Endothelial cell of umbilical vein (primary cell): ENCODE results near the gene GNAS. TPM values are rescaled to one million over a fixed set of nuclear protein-coding genes. Genes with fewer than 3 reads are reported as not detected.

Source experiments
- BruUV-seq: library from RNA; stranded (reverse); fragments of 400-500 nt; replicated peaks from 2 replicates; lab custom pipeline; 2021; lab: Mats Ljungman, UMichigan
- CTCF ChIA-PET: fragments of 300-600, 350-600 bp; sonication (Branson Sonifier 250); formaldehyde crosslinking; loops from one replicate; lab custom pipeline; 2021; ENCODE audit warnings: antibody characterized with exemption, inconsistent platforms; lab: Charles Lee
- POLR2A ChIA-PET: fragments of 300-600, 350-600 bp; sonication (Branson Sonifier 250); formaldehyde crosslinking; loops from one replicate; lab custom pipeline; 2021; ENCODE audit warnings: antibody characterized with exemption, inconsistent platforms; lab: Charles Lee
- DNase-seq: peaks from one replicate; pipeline ENCODE4 v3.0.0-alpha.2; 2011; ENCODE audit warnings: low read depth, low spot score
- FAIRE-seq: peaks from 2 replicates; lab custom pipeline; 2011; peaks lifted over from hg19 to GRCh38; lab: Jason Lieb, UNC
- H2AFZ ChIP-seq: 2 replicates; pipeline ENCODE4 v1.6.0; 2012; ENCODE audit warnings: low read depth, low read length, control low read depth, inconsistent platforms
- H3K27ac ChIP-seq: 2 replicates; pipeline ENCODE4 v1.5.1; 2011; ENCODE audit warnings: low read depth, mild to moderate bottlenecking, control low read depth, low read length, moderate library complexity; ENCODE audit not compliant: insufficient read depth
- H3K27me3 ChIP-seq, 2 experiments: 2 replicates each; pipeline versions ENCODE4 v1.6.0 to v1.6.1; 2011; ENCODE audit warnings: low read length in 2 of 2, mixed read lengths in 1 of 2; ENCODE audit not compliant: control insufficient read depth in 2 of 2, insufficient read depth in 2 of 2
- H3K36me3 ChIP-seq, 2 experiments: 2 replicates in 1 of 2; 3 replicates in 1 of 2; pipeline ENCODE4 v1.5.1; 2011; ENCODE audit warnings: low read length in 2 of 2, mild to moderate bottlenecking in 1 of 2, moderate library complexity in 1 of 2; ENCODE audit not compliant: control insufficient read depth in 2 of 2, insufficient read depth in 2 of 2; ENCODE audit errors: extremely low read depth in 1 of 2
- H3K4me1 ChIP-seq: 3 replicates; pipeline ENCODE4 v1.5.1; 2011; ENCODE audit warnings: mild to moderate bottlenecking, low read length; ENCODE audit not compliant: control insufficient read depth, insufficient read depth; ENCODE audit errors: extremely low read depth
- H3K4me2 ChIP-seq: 2 replicates; pipeline ENCODE4 v1.6.1; 2011; ENCODE audit warnings: low read length, control low read depth, mixed read lengths; ENCODE audit not compliant: insufficient read depth
- H3K4me3 ChIP-seq, 3 experiments: fragments of 200-600 bp in 1 of 3; sonication (generic), shearing (Covaris generic) in 1 of 3; replicated peaks in 1 of 3; 2 replicates each; pipeline ENCODE4 v1.5.1; 2011 to 2016; ENCODE audit warnings: control low read depth in 3 of 3, low read length in 3 of 3, mild to moderate bottlenecking in 2 of 3, inconsistent platforms in 1 of 3, low read depth in 1 of 3, moderate library complexity in 1 of 3; ENCODE audit not compliant: insufficient read depth in 1 of 3
- H3K79me2 ChIP-seq: 2 replicates; pipeline ENCODE4 v1.6.0; 2012; ENCODE audit warnings: low read length, inconsistent platforms; ENCODE audit not compliant: control insufficient read depth, insufficient read depth
- H3K9ac ChIP-seq: replicated peaks from 2 replicates; pipeline ENCODE3; 2011; ENCODE audit warnings: low read length, control low read depth; ENCODE audit not compliant: insufficient read depth; ENCODE audit errors: extremely low read depth
- H3K9me1 ChIP-seq: replicated peaks from 3 replicates; pipeline ENCODE4 v1.6.0; 2011; ENCODE audit warnings: mild to moderate bottlenecking, low read length; ENCODE audit not compliant: control insufficient read depth, insufficient read depth; ENCODE audit errors: extremely low read depth
- H3K9me3 ChIP-seq: replicated peaks from 2 replicates; pipeline ENCODE4 v1.5.1; 2012; ENCODE audit warnings: low read length, inconsistent platforms; ENCODE audit not compliant: control insufficient read depth, insufficient read depth
- H4K20me1 ChIP-seq: replicated peaks from 2 replicates; pipeline ENCODE3; 2011; ENCODE audit warnings: mild to moderate bottlenecking, low read length; ENCODE audit not compliant: control insufficient read depth, insufficient read depth; ENCODE audit errors: extremely low read depth
- EZH2 ChIP-seq: IDR thresholded peaks from 2 replicates; pipeline ENCODE4 v1.6.1; 2012; ENCODE audit warnings: borderline replicate concordance, low read depth, mild to moderate bottlenecking, moderate library complexity, low read length, inconsistent platforms; ENCODE audit not compliant: severe bottlenecking
- FOS ChIP-seq: IDR thresholded peaks from 2 replicates; pipeline ENCODE4 v1.6.1; 2011; ENCODE audit warnings: mild to moderate bottlenecking, low read length, moderate library complexity, borderline replicate concordance; ENCODE audit not compliant: insufficient read depth
- GATA2 ChIP-seq: IDR thresholded peaks from 2 replicates; pipeline ENCODE4 v1.7.0; 2011; ENCODE audit warnings: low read depth, mild to moderate bottlenecking, moderate library complexity, mixed read lengths, low read length; ENCODE audit not compliant: insufficient read length, insufficient read depth
- JUN ChIP-seq: IDR thresholded peaks from 2 replicates; pipeline ENCODE4 v1.6.1; 2011; ENCODE audit warnings: borderline replicate concordance, low read depth; ENCODE audit not compliant: insufficient read length, insufficient read depth
- MYC ChIP-seq: IDR thresholded peaks from one replicate; pipeline ENCODE4 v1.6.1; 2011; ENCODE audit warnings: mild to moderate bottlenecking, low read depth, low read length
- POLR2A ChIP-seq: IDR thresholded peaks from 2 replicates; pipeline ENCODE4 v1.6.1; 2012; ENCODE audit warnings: low read depth, mild to moderate bottlenecking, control low read depth, low read length
- POLR2AphosphoS5 ChIP-seq: IDR thresholded peaks from 2 replicates; pipeline ENCODE4 v1.6.1; 2012; ENCODE audit warnings: low read depth, mild to moderate bottlenecking, control low read depth, low read length, moderate library complexity; ENCODE audit not compliant: insufficient read depth
- dilution Hi-C: fragments of 300-500 bp; cut with MboI; formaldehyde crosslinking; loops from one replicate; pipeline ENCODE4 v1.15.0; 2019; ENCODE audit warnings: low sequenced_read_pairs; ENCODE audit not compliant: extremely low pct_ligation_motif_present
- intact Hi-C: fragments of 100-400 bp; cut with micrococcal nuclease; formaldehyde crosslinking; loops from one replicate; pipeline ENCODE4 v1.10.0; 2022
- polyA plus RNA-seq, 4 experiments: library from polyadenylated mRNA; depleted of rRNA in 3 of 4; stranded (reverse) in 3 of 4; unstranded in 1 of 4; fragments of >200 nt; gene quantifications; 2 replicates each; pipeline versions ENCODE4 v1.2.1 to v1.2.3, GENCODE V29; 2011 to 2012; ENCODE audit warnings: missing spikeins in 1 of 4
- total RNA-seq: library from RNA; stranded (reverse); gene quantifications from 2 replicates; pipeline ENCODE4 v1.2.3, GENCODE V29; 2021
- TF ChIP-seq, protein P1 (sequence below), 2 donors: IDR thresholded peaks; 1 replicate in 1 of 2; 2 replicates in 1 of 2; pipeline ENCODE4 v1.5.1; 2011; ENCODE audit warnings: low read length in 2 of 2, mild to moderate bottlenecking in 2 of 2, moderate library complexity in 2 of 2, control low read depth in 1 of 2, inconsistent platforms in 1 of 2, low read depth in 1 of 2; ENCODE audit not compliant: insufficient read depth in 1 of 2; ENCODE audit errors: extremely low read depth in 1 of 2
- TF ChIP-seq, protein P2 (sequence below): IDR thresholded peaks from 2 replicates; pipeline ENCODE4 v1.6.1; 2011; ENCODE audit not compliant: insufficient read depth, insufficient read length

GNAS gene
- total and polyA plus RNA-seq, 2 donors (not counting 3 experiments of a cell fraction or from before 2014, with no cell fraction given), result 1,141 to 1,882 TPM

DNA sequence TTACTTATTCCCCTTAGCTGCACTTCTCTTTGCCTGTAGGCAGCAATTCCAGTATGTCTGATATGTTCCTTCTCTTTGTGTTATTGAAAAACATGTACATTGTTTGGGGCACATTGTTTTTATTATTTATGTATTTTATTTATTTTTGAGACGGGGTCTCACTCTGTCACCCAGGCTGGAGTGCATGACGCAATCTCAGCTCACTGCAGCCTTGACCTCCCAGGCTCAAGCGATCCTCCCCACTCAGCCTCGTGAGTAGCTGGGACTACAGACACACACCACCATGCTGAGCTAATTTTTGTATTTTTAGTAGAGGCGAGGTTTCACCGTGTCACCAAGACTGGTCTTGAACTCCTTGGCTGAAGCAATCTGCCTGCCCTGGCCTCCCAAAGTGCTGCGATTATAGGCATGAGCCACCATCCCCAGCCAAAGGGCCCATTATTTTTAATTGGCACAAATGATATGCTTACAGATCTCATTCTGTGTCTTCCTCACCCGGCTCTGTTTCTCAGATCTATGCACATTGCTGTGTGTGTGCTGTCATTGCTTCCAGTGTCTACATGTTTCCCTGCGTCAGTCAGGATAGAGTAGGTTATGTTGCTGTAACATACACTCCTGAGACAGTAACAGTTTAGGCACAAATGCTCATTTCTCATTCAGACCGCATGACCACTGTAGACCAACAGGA, 74.4 kb downstream of the GNAS start:
- POLR2A ChIA-PET, result no interaction called here
- intact Hi-C loops (no loop called here), dilution Hi-C loops (no loop called here)
- Histone ChIP-seq H3K9me1 (no peaks in the 10 kb centered on the region), H3K9ac (no peak overlapping the region), H2AFZ (no peak overlapping the region), H3K27ac (no peak overlapping the region), H3K4me3 (no peak overlapping the region), H3K79me2 (no peaks in the 10 kb centered on the region), H3K9me3 (no peaks in the 10 kb centered on the region), H3K4me1 (no peaks in the 10 kb centered on the region), H4K20me1 (no peaks in the 10 kb centered on the region), H3K4me2 (no peak overlapping the region), H3K36me3 (no peaks in the 10 kb centered on the region), H3K27me3 (peaks cover 8 to 10% of the 10 kb centered on the region in 2 experiments)
- no TSS peak for BruUV-seq
- no peak for DNase-seq
- no peak for FAIRE-seq
- CTCF ChIA-PET, result no interaction called here
- TF ChIP-seq GATA2 (no peak), POLR2A (no peak), POLR2AphosphoS5 (no peak)
- TF ChIP-seq, protein P1, sequence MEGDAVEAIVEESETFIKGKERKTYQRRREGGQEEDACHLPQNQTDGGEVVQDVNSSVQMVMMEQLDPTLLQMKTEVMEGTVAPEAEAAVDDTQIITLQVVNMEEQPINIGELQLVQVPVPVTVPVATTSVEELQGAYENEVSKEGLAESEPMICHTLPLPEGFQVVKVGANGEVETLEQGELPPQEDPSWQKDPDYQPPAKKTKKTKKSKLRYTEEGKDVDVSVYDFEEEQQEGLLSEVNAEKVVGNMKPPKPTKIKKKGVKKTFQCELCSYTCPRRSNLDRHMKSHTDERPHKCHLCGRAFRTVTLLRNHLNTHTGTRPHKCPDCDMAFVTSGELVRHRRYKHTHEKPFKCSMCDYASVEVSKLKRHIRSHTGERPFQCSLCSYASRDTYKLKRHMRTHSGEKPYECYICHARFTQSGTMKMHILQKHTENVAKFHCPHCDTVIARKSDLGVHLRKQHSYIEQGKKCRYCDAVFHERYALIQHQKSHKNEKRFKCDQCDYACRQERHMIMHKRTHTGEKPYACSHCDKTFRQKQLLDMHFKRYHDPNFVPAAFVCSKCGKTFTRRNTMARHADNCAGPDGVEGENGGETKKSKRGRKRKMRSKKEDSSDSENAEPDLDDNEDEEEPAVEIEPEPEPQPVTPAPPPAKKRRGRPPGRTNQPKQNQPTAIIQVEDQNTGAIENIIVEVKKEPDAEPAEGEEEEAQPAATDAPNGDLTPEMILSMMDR (IDR thresholded peaks at IDR 0.05; ENCODE audit: extremely low read depth in 1 of 2, insufficient read depth in 1 of 2, low read depth in 1 of 2, low read length in 2 of 2), result no peak

DNA sequence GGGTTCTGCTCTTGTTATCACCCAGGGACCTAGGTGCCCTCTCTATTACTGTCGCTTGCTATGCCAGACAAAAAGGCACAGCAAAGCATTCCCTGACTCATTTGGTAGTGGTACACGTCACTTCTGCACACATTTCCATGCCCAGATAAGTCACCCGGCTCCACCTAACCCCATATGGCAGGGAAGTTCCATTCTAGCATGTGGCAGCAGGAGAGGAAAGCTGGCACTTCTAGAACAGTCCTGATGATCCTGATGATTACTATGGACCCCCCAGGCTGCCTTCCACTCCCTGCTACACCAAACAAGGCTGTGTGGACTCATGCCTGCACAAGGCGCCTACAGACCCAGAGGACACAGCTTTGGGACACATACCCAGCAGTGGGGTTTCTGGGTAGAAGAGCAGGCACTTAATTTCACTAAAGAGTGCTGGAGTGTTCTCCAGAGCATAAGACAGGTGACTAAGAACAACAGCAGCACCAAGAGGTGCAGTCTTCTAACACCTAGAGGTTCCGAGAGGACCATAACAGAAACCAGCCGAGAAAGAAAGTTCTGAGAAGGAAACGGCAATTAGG, 75.1 kb downstream of the GNAS start:
- no peak for TF ChIP-seq MYC
- TF ChIP-seq POLR2AphosphoS5, result no peak
- no peak for TF ChIP-seq POLR2A
- TF ChIP-seq JUN, result no peak
- TF ChIP-seq, protein P1 (IDR thresholded peaks at IDR 0.05; ENCODE audit: extremely low read depth in 1 of 2, insufficient read depth in 1 of 2, low read depth in 1 of 2, low read length in 2 of 2), result no peak
- TF ChIP-seq EZH2, result no peak
- TF ChIP-seq GATA2, result no peak
- no peak for TF ChIP-seq FOS
- TF ChIP-seq, protein P2, sequence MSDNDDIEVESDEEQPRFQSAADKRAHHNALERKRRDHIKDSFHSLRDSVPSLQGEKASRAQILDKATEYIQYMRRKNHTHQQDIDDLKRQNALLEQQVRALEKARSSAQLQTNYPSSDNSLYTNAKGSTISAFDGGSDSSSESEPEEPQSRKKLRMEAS, result no peak
- Histone ChIP-seq H3K27ac (no peak overlapping the region), H3K9me1 (no peaks in the 10 kb centered on the region), H3K9me3 (no peaks in the 10 kb centered on the region), H3K4me3 (no peak overlapping the region), H3K27me3 (peaks cover 7 to 11% of the 10 kb centered on the region in 2 experiments), H3K79me2 (no peaks in the 10 kb centered on the region), H2AFZ (no peak overlapping the region), H3K4me2 (no peak overlapping the region), H4K20me1 (no peaks in the 10 kb centered on the region), H3K4me1 (no peaks in the 10 kb centered on the region), H3K36me3 (no peaks in the 10 kb centered on the region), H3K9ac (no peak overlapping the region)
- intact Hi-C loops (no loop called here), dilution Hi-C loops (no loop called here)
- ChIA-PET POLR2A (no interaction called here), CTCF (no interaction called here)
- no TSS peak for BruUV-seq
- DNase-seq (no peak), FAIRE-seq (no peak)
